Liver (tissue), 9 donors: ENCODE data around the gene OSGEPL1. TPM values are rescaled to one million over a fixed set of nuclear protein-coding genes. Genes with fewer than 3 reads are reported as not detected.
A peak's percentile ranks its signal among the peaks of the same experiment; 100 is the strongest.

Source experiments
- DNase-seq: peaks from one replicate; pipeline ENCODE4 v3.0.0-alpha.2; 2017; ENCODE audit warnings: low spot score
- H3K27ac ChIP-seq, 2 donors: one replicate each; pipeline ENCODE4 v1.7.0; 2013; ENCODE audit warnings: inconsistent platforms in 2 of 2, low read length in 2 of 2, control low read depth in 1 of 2, low read depth in 1 of 2, mild to moderate bottlenecking in 1 of 2
- H3K27me3 ChIP-seq, 4 donors: one replicate each; pipeline versions ENCODE4 v1.6.1 to v1.7.0; 2013; ENCODE audit warnings: low read length in 3 of 4, inconsistent platforms in 1 of 4, mild to moderate bottlenecking in 1 of 4, moderate library complexity in 1 of 4; ENCODE audit not compliant: control insufficient read depth in 4 of 4, insufficient read depth in 4 of 4
- H3K36me3 ChIP-seq, 4 donors: one replicate each; pipeline versions ENCODE4 v1.6.1 to v1.7.0; 2013; ENCODE audit warnings: low read length in 3 of 4, mild to moderate bottlenecking in 3 of 4, low read depth in 1 of 4, moderate library complexity in 1 of 4; ENCODE audit not compliant: control insufficient read depth in 4 of 4, insufficient read depth in 3 of 4
- H3K4me1 ChIP-seq, 4 donors: one replicate each; pipeline versions ENCODE4 v1.6.1 to v1.7.0; 2013; ENCODE audit warnings: low read length in 3 of 4, mild to moderate bottlenecking in 3 of 4, moderate library complexity in 1 of 4; ENCODE audit not compliant: control insufficient read depth in 4 of 4, insufficient read depth in 4 of 4
- H3K4me3 ChIP-seq, 3 donors: one replicate each; pipeline versions ENCODE4 v1.6.1 to v1.7.0; 2013; ENCODE audit warnings: low read length in 3 of 3, control low read depth in 1 of 3, low read depth in 1 of 3, mild to moderate bottlenecking in 1 of 3
- H3K9ac ChIP-seq, 2 donors: one replicate each; pipeline ENCODE4 v1.7.0; 2013; ENCODE audit warnings: low read length in 2 of 2, mild to moderate bottlenecking in 2 of 2, moderate library complexity in 2 of 2, control low read depth in 1 of 2, low read depth in 1 of 2
- H3K9me3 ChIP-seq, 4 donors: one replicate each; pipeline versions ENCODE4 v1.6.1 to v1.7.0; 2013; ENCODE audit warnings: low read length in 3 of 4; ENCODE audit not compliant: control insufficient read depth in 4 of 4
- EGR1 ChIP-seq, 2 donors: IDR thresholded peaks; 2 replicates each; pipeline ENCODE4 v1.6.1; 2016 to 2018; ENCODE audit warnings: antibody characterized with exemption in 2 of 2, low read depth in 2 of 2
- FOXA1 ChIP-seq: IDR thresholded peaks from 2 replicates; pipeline ENCODE4 v1.6.1; 2016; ENCODE audit warnings: antibody characterized with exemption
- FOXA2 ChIP-seq: IDR thresholded peaks from 2 replicates; pipeline ENCODE4 v1.6.1; 2016; ENCODE audit warnings: antibody characterized with exemption
- GABPA ChIP-seq, 2 donors: IDR thresholded peaks in 1 of 2; conservative IDR thresholded peaks in 1 of 2; 2 replicates each; pipeline ENCODE4 v1.6.1; 2016; ENCODE audit warnings: antibody characterized with exemption in 2 of 2, mild to moderate bottlenecking in 1 of 2, moderate library complexity in 1 of 2
- HNF4G ChIP-seq: IDR thresholded peaks from 2 replicates; pipeline ENCODE4 v1.6.1; 2016; ENCODE audit warnings: antibody characterized with exemption
- JUND ChIP-seq, 2 donors: IDR thresholded peaks; 2 replicates each; pipeline ENCODE4 v1.6.1; 2016; ENCODE audit warnings: antibody characterized with exemption in 2 of 2
- RXRA ChIP-seq, 2 donors: IDR thresholded peaks; 2 replicates each; pipeline ENCODE4 v1.6.1; 2017 to 2018; ENCODE audit warnings: antibody characterized with exemption in 2 of 2, mild to moderate bottlenecking in 1 of 2
- SP1 ChIP-seq: IDR thresholded peaks from 2 replicates; pipeline ENCODE4 v1.6.1; 2018; ENCODE audit warnings: antibody characterized with exemption, mild to moderate bottlenecking
- YY1 ChIP-seq: IDR thresholded peaks from 2 replicates; pipeline ENCODE4 v1.6.1; 2016; ENCODE audit warnings: antibody characterized with exemption, mild to moderate bottlenecking
- WGBS: extraction: QIAGEN DNeasy Blood & Tissue Kit; methylation state at CpG from one replicate; pipeline ENCODE4 v1.1.7; 2013; 5-methylcytosine and 5-hydroxymethylcytosine counted together
- polyA plus RNA-seq, 2 donors: library from polyadenylated mRNA; stranded (reverse) in 1 of 2; unstranded in 1 of 2; fragments of 200-250 nt in 1 of 2; fragments of >200 nt in 1 of 2; fragmentation: Nextera tagmentation in 1 of 2; extraction: Ambion mirVana in 1 of 2; gene quantifications; one replicate each; pipeline versions ENCODE4 v1.2.1 to v1.2.3, GENCODE V29; 2013 to 2015
- total RNA-seq, 2 donors: library from RNA; depleted of rRNA; stranded (reverse); fragments of >200 nt; gene quantifications; one replicate each; pipeline ENCODE4 v1.2.3, GENCODE V29; 2014
- TF ChIP-seq, protein P1 (sequence below): fragments of 150-350 bp; IDR thresholded peaks from 2 replicates; pipeline ENCODE4 v1.5.1; 2017; ENCODE audit warnings: improper control_type of control experiment, low read depth, low read length; ENCODE audit not compliant: missing input control
- TF ChIP-seq, protein P2 (sequence below): IDR thresholded peaks from 2 replicates; pipeline ENCODE4 v1.6.1; 2016; ENCODE audit warnings: antibody characterized with exemption, mild to moderate bottlenecking
- TF ChIP-seq, protein P3 (sequence below): IDR thresholded peaks from 2 replicates; pipeline ENCODE4 v1.6.1; 2016; ENCODE audit warnings: antibody characterized with exemption
- TF ChIP-seq, protein P4 (sequence below): IDR thresholded peaks from 2 replicates; pipeline ENCODE4 v1.6.1; 2016; ENCODE audit warnings: antibody characterized with exemption
- donor health status: healthy.
- donor health status: healthy.
- donor health status: healthy.
- donor health status: healthy.
- donor health status: healthy.

Gene OSGEPL1
- total and polyA plus RNA-seq, 4 donors = 2.9 to 5.6 (median 5.3) TPM

DNA sequence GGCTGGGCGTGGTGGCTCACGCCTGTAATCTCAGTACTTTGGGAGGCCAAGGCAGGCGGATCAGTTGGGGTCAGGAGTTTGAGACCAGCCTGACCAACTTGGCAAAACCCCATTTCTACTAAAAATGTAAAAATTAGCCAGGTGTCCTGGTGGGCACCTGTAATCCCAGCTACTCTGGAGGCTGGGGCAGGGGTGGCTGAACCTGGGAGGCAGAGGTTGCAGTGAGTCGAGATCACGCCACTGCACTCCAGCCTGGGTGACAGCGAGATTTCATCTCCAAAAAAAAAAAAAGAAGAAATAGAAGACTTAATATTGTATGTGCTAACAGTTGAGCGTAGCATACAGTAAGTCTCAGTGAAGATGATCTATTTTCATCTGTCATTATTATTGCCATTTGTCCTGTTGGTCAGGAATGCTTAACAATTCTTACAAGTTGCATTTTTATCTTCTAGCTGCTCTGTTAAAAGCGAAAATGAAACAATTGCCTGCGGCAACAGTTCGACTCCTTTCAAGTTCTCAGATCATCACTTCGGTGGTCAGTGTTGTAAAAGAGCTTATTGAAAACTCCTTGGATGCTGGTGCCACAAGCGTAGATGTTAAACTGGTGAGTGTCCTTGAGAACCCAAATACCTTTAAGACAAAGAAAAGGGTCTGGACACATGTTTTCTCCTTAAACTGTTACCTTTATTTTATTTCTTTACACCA lies 28.9 kb upstream of the OSGEPL1 start:
- Histone ChIP-seq H3K9ac (no peak overlapping the region), H3K4me3 (no peak overlapping the region), H3K27me3 (no peaks in the 10 kb centered on the region), H3K4me1 (no peaks in the 10 kb centered on the region), H3K9me3 (no peaks in the 10 kb centered on the region), H3K36me3 (peaks cover 5 to 23% (median 13%) of the 10 kb centered on the region in 4 donors), H3K27ac (no peak overlapping the region)
- WGBS = 88% methylated on average over 12 of the region's 12 CpGs
- no peak for DNase-seq
- TF ChIP-seq, protein P1, sequence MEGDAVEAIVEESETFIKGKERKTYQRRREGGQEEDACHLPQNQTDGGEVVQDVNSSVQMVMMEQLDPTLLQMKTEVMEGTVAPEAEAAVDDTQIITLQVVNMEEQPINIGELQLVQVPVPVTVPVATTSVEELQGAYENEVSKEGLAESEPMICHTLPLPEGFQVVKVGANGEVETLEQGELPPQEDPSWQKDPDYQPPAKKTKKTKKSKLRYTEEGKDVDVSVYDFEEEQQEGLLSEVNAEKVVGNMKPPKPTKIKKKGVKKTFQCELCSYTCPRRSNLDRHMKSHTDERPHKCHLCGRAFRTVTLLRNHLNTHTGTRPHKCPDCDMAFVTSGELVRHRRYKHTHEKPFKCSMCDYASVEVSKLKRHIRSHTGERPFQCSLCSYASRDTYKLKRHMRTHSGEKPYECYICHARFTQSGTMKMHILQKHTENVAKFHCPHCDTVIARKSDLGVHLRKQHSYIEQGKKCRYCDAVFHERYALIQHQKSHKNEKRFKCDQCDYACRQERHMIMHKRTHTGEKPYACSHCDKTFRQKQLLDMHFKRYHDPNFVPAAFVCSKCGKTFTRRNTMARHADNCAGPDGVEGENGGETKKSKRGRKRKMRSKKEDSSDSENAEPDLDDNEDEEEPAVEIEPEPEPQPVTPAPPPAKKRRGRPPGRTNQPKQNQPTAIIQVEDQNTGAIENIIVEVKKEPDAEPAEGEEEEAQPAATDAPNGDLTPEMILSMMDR = no peak

DNA sequence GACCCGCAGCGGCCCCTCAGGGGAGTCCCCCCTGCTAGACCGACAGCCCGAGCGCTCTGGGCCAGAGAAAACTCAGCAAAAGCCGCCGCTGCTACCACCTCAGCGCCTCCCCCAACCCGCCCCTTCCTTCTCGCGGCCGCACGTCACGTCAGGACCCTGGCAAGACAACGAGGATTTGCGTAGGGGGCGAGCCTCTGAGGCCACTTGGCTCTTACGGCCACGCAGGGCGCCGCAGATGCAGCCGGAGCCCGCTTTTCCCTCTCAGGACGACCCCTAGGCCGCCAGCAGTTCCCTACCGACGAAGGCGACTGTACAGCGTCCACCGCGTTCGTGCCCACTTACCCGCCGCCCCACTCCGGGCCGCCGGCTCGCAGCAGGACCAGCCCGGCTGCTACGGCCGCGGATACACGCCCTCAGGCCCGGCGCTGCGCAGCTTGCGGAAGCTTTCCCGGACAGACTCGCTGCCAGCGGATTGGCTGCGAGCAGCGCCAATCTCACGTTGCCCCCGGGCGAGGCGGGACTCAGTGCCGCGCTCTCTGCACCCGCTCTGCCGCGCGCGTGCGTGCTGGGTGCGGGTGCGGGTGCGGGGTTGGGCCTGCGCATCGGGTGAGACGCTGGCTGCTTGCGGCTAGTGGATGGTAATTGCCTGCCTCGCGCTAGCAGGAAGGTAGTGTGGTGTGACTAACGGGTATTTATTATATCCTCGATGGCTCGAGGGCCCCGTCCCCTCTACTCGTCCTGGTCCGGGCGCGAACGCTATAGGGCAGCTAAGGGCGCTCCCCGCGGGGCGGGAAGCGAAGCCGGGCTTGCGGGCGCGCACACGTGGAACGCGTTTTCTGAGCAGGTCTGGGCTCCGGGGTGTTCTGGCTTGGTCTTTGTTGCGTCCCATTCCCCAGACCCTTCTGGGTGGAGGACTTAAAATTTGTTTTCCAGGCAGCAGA lies 21.6 kb upstream of the OSGEPL1 start, which contains the start of the genes ORMDL1 and PMS1:
ORMDL1 (minus strand) TSS at position 413 of the 941 bp plus-strand sequence. CDS start 1,744 bp downstream, outside the sequence.
PMS1 (plus strand) TSS at position 524 of the 941 bp plus-strand sequence. CDS start 7,360 bp downstream, outside the sequence.
- Histone ChIP-seq H3K4me1 (peaks cover 3 to 23% (median 9%) of the 10 kb centered on the region in 4 donors), H3K9me3 (no peaks in the 10 kb centered on the region), H3K27me3 (no peaks in the 10 kb centered on the region), H3K9ac (peak within 1 kb of the TSS; percentile 86 to 97), H3K27ac (peak within 1 kb of the TSS; percentile 83 to 98), H3K4me3 (peak within 1 kb of the TSS; percentile 87 to 97 (median 88)), H3K36me3 (peaks cover 0 to 9% (median 3%) of the 10 kb centered on the region in 4 donors)
- WGBS = under 1% methylated on average over 96 of the region's 96 CpGs
- TF ChIP-seq, protein P2, sequence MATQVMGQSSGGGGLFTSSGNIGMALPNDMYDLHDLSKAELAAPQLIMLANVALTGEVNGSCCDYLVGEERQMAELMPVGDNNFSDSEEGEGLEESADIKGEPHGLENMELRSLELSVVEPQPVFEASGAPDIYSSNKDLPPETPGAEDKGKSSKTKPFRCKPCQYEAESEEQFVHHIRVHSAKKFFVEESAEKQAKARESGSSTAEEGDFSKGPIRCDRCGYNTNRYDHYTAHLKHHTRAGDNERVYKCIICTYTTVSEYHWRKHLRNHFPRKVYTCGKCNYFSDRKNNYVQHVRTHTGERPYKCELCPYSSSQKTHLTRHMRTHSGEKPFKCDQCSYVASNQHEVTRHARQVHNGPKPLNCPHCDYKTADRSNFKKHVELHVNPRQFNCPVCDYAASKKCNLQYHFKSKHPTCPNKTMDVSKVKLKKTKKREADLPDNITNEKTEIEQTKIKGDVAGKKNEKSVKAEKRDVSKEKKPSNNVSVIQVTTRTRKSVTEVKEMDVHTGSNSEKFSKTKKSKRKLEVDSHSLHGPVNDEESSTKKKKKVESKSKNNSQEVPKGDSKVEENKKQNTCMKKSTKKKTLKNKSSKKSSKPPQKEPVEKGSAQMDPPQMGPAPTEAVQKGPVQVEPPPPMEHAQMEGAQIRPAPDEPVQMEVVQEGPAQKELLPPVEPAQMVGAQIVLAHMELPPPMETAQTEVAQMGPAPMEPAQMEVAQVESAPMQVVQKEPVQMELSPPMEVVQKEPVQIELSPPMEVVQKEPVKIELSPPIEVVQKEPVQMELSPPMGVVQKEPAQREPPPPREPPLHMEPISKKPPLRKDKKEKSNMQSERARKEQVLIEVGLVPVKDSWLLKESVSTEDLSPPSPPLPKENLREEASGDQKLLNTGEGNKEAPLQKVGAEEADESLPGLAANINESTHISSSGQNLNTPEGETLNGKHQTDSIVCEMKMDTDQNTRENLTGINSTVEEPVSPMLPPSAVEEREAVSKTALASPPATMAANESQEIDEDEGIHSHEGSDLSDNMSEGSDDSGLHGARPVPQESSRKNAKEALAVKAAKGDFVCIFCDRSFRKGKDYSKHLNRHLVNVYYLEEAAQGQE = peak; percentile 75
- TF ChIP-seq FOXA1 = peak; percentile 46
- TF ChIP-seq, protein P3, sequence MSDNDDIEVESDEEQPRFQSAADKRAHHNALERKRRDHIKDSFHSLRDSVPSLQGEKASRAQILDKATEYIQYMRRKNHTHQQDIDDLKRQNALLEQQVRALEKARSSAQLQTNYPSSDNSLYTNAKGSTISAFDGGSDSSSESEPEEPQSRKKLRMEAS = peak; percentile 21
- TF ChIP-seq GABPA (IDR thresholded peaks at IDR 0.05 in 1 of 2, conservative IDR thresholded peaks at IDR 0.05 in 1 of 2) = peak in 1 of 2 donors; percentile 81
- TF ChIP-seq HNF4G = no peak
- peak in 1 of 2 donors; percentile 25 for TF ChIP-seq RXRA (IDR thresholded peaks at IDR 0.05)
- peak; percentile 71 for TF ChIP-seq YY1
- TF ChIP-seq SP1 = peak; percentile 80
- peak; percentile 41 to 88 for TF ChIP-seq EGR1 (IDR thresholded peaks at IDR 0.05; ENCODE audit: low read depth in 2 of 2)
- TF ChIP-seq, protein P4, sequence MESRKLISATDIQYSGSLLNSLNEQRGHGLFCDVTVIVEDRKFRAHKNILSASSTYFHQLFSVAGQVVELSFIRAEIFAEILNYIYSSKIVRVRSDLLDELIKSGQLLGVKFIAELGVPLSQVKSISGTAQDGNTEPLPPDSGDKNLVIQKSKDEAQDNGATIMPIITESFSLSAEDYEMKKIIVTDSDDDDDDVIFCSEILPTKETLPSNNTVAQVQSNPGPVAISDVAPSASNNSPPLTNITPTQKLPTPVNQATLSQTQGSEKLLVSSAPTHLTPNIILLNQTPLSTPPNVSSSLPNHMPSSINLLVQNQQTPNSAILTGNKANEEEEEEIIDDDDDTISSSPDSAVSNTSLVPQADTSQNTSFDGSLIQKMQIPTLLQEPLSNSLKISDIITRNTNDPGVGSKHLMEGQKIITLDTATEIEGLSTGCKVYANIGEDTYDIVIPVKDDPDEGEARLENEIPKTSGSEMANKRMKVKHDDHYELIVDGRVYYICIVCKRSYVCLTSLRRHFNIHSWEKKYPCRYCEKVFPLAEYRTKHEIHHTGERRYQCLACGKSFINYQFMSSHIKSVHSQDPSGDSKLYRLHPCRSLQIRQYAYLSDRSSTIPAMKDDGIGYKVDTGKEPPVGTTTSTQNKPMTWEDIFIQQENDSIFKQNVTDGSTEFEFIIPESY = no peak
- no peak for TF ChIP-seq JUND (IDR thresholded peaks at IDR 0.05)
- TF ChIP-seq FOXA2 = no peak
- DNase-seq = peak; percentile 95
